Stimulated activated effector memory CD8-positive, alpha-beta T cell treated with anti-CD3 and anti-CD28 coated beads, Interleukin-12 subunit alpha, Interleukin-12 subunit beta, amount 100 ng/mL, for 72 hours (primary cell): Measurements from ENCODE around the gene ARRDC4.

ENCODE experiments used
- ATAC-seq: fragments of 150-1000 bp; cut with Tn5 transposase; 2 replicates; pipeline ENCODE4 v1.10.0; 2021
- DNase-seq, 2 donors: peaks; one replicate each; pipeline ENCODE4 v3.0.0; 2021 to 2022; ENCODE audit warnings: low spot score in 2 of 2
- H3K27ac Mint-ChIP-seq: one replicate; pipeline ENCODE4 v1.8.0; 2022; ENCODE audit warnings: mild to moderate bottlenecking, mixed read lengths
- H3K36me3 Mint-ChIP-seq: one replicate; pipeline ENCODE4 v1.8.0; 2022; ENCODE audit warnings: mild to moderate bottlenecking, mixed read lengths
- H3K4me1 Mint-ChIP-seq: one replicate; pipeline ENCODE4 v1.8.0; 2022; ENCODE audit warnings: mixed read lengths
- H3K4me3 Mint-ChIP-seq: one replicate; pipeline ENCODE4 v1.8.0; 2022; ENCODE audit warnings: mild to moderate bottlenecking, mixed read lengths
- H3K9me3 Mint-ChIP-seq: one replicate; pipeline ENCODE4 v1.8.0; 2022; ENCODE audit warnings: mixed read lengths

ARRDC4 gene

GRCh38 chr15:98001663-98002194 lies 41.2 kb downstream of the ARRDC4 start:
- no peaks in the 10 kb centered on the region for H3K36me3 Mint-ChIP-seq
- no peak overlapping the region for H3K27ac Mint-ChIP-seq
- H3K9me3 Mint-ChIP-seq: no peaks in the 10 kb centered on the region
- H3K4me3 Mint-ChIP-seq: no peak overlapping the region
- no peak for ATAC-seq
- no peaks in the 10 kb centered on the region for H3K4me1 Mint-ChIP-seq
- no peak for DNase-seq

- ATAC-seq: no peak
- Mint-ChIP-seq H3K27ac (no peak overlapping the region), H3K36me3 (no peaks in the 10 kb centered on the region), H3K4me3 (no peak overlapping the region), H3K4me1 (no peaks in the 10 kb centered on the region), H3K9me3 (no peaks in the 10 kb centered on the region)
- no peak for DNase-seq
These were observed 41.9 kb downstream of the ARRDC4 start for GRCh38 chr15:98002419-98002818.

DNA sequence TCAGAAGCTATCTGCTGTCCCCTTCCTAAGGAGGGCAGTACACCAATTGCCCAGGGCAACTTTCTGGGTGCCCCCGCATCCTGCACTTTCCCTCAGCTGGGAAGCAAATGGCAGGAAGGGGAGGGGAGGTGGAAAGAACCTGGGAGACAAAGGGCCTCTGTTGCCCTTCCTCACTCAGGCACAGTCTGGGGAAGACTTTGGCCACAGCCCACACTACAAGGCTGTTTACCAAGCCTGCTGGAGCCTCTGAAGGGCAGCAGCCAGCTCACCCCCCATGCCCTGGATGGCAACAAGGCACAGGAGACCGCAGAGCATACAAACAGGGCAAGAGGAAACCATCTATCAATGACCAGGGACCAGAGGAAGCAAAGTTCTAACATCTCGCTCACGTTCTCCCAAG lies 42.4 kb downstream of the ARRDC4 start:
- Mint-ChIP-seq H3K4me1 (no peaks in the 10 kb centered on the region), H3K36me3 (no peaks in the 10 kb centered on the region), H3K4me3 (no peak overlapping the region), H3K27ac (no peak overlapping the region), H3K9me3 (no peaks in the 10 kb centered on the region)
- DNase-seq: no peak
- no peak for ATAC-seq

- no peak for DNase-seq
- ATAC-seq: no peak
- Mint-ChIP-seq H3K36me3 (no peaks in the 10 kb centered on the region), H3K4me1 (no peaks in the 10 kb centered on the region), H3K9me3 (no peaks in the 10 kb centered on the region), H3K4me3 (no peak overlapping the region), H3K27ac (no peak overlapping the region)
These were observed 43.0 kb downstream of the ARRDC4 start for GRCh38 chr15:98003518-98003917.

DNA sequence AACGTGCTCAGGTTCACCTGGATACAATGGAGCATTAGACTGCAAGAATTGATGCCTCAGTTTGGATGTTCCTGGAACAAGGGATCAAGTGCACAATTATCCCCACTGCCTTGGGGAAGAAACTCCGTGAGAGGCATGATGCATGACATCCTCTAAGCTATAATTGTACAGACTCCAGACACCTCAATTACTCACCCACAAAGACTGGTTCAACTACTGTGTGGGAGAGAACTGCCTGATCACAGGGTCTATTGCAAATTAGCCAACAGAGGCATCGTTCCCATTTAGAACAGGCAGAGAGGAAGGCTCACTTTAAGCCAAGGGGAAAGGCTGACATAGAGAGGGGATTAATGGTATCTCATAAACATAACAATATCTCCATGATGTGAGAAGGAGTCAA lies 43.5 kb downstream of the ARRDC4 start:
- ATAC-seq (no peak), DNase-seq (no peak)
- Mint-ChIP-seq H3K4me3 (no peak overlapping the region), H3K36me3 (no peaks in the 10 kb centered on the region), H3K27ac (no peak overlapping the region), H3K4me1 (no peaks in the 10 kb centered on the region), H3K9me3 (no peaks in the 10 kb centered on the region)

DNA sequence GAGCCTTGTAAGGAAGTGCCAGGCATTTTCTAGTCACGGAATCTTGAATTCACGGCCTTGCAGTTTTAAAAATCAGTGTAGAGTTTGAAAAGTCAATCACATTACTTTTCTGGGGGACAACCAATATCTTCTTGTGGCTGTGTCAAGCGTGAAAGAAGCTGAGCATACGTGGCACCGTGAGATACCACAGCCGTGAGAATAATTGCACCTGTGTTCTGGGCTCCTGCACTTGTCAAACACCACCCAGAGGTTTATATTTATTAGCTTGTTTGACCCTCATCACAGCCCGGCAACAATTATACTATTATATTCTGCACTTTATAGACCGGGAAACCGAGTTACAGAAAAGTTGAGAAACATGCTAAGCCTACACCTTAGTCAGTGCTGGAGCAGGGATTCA lies 45.2 kb downstream of the ARRDC4 start:
- no peak overlapping the region for H3K4me3 Mint-ChIP-seq
- H3K27ac Mint-ChIP-seq: no peak overlapping the region
- H3K9me3 Mint-ChIP-seq: no peaks in the 10 kb centered on the region
- ATAC-seq (no peak), DNase-seq (no peak)
- no peaks in the 10 kb centered on the region for H3K4me1 Mint-ChIP-seq
- no peaks in the 10 kb centered on the region for H3K36me3 Mint-ChIP-seq

GRCh38 chr15:98009169-98009568 lies 48.7 kb downstream of the ARRDC4 start:
- no peaks in the 10 kb centered on the region for H3K36me3 Mint-ChIP-seq
- no peak overlapping the region for H3K27ac Mint-ChIP-seq
- no peaks in the 10 kb centered on the region for H3K9me3 Mint-ChIP-seq
- H3K4me3 Mint-ChIP-seq: no peak overlapping the region
- no peaks in the 10 kb centered on the region for H3K4me1 Mint-ChIP-seq
- DNase-seq (no peak), ATAC-seq (no peak)

- no peaks in the 10 kb centered on the region for H3K36me3 Mint-ChIP-seq
- no peak overlapping the region for H3K27ac Mint-ChIP-seq
- no peaks in the 10 kb centered on the region for H3K9me3 Mint-ChIP-seq
- H3K4me1 Mint-ChIP-seq: no peaks in the 10 kb centered on the region
- DNase-seq (no peak), ATAC-seq (no peak)
- H3K4me3 Mint-ChIP-seq: no peak overlapping the region
These were observed 49.5 kb downstream of the ARRDC4 start for GRCh38 chr15:98009971-98010370.

DNA sequence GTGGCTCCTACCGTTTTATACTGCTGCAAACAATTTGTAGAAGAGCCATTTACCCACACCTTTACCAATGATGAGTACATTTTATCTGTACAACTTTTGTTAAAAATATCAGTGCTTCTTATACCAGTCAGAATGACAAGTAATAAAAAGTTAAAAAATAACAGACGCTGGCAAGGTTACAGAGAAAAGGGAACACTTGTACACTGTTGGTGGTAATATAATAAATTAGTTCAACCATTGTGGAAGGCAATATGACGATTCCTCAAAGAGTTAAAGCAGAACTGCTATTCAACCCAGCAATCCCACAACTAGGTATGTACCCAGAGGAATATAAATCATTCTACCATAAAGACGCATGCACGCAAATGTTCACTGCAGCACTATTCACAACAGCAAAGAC lies 51.9 kb downstream of the ARRDC4 start:
- no peaks in the 10 kb centered on the region for H3K9me3 Mint-ChIP-seq
- no peak for DNase-seq
- H3K4me1 Mint-ChIP-seq: no peaks in the 10 kb centered on the region
- no peak overlapping the region for H3K27ac Mint-ChIP-seq
- no peaks in the 10 kb centered on the region for H3K36me3 Mint-ChIP-seq
- H3K4me3 Mint-ChIP-seq: no peak overlapping the region
- ATAC-seq: no peak

- Mint-ChIP-seq H3K9me3 (no peaks in the 10 kb centered on the region), H3K27ac (no peak overlapping the region), H3K4me3 (no peak overlapping the region), H3K4me1 (no peaks in the 10 kb centered on the region), H3K36me3 (no peaks in the 10 kb centered on the region)
- DNase-seq: no peak
- no peak for ATAC-seq
These were observed 53.1 kb downstream of the ARRDC4 start for GRCh38 chr15:98013631-98014030.

- Mint-ChIP-seq H3K36me3 (no peaks in the 10 kb centered on the region), H3K9me3 (peaks cover 4% of the 10 kb centered on the region), H3K4me3 (no peak overlapping the region), H3K27ac (no peak overlapping the region), H3K4me1 (no peaks in the 10 kb centered on the region)
- ATAC-seq (no peak), DNase-seq (no peak)
These were observed 56.9 kb downstream of the ARRDC4 start for GRCh38 chr15:98017150-98017964.

- Mint-ChIP-seq H3K9me3 (peaks cover 8% of the 10 kb centered on the region), H3K4me3 (no peak overlapping the region), H3K27ac (no peak overlapping the region), H3K4me1 (no peaks in the 10 kb centered on the region), H3K36me3 (no peaks in the 10 kb centered on the region)
- ATAC-seq (no peak), DNase-seq (no peak)
These were observed 58.4 kb downstream of the ARRDC4 start for GRCh38 chr15:98018761-98019351.
